Neural progenitor cell (in vitro differentiated cells): Measurements from ENCODE around the gene MRPL50.

Source experiments
- CTCF ChIP-seq: fragments of 200-600 bp; sonication (generic); IDR thresholded peaks from 2 replicates; pipeline ENCODE4 v1.5.1; 2017; ENCODE audit warnings: antibody characterized with exemption, mild to moderate bottlenecking
- EZH2 ChIP-seq: fragments of 200-600 bp; sonication (generic); IDR thresholded peaks from 2 replicates; pipeline ENCODE4 v1.6.1; 2017; ENCODE audit warnings: antibody characterized with exemption, mild to moderate bottlenecking, moderate library complexity
- EZH2phosphoT487 ChIP-seq: fragments of 200-600 bp; sonication (generic); IDR thresholded peaks from 2 replicates; pipeline ENCODE4 v1.6.1; 2017; ENCODE audit warnings: antibody characterized with exemption

- TF ChIP-seq CTCF: no peak
- TF ChIP-seq EZH2phosphoT487: no peak
- no peak for TF ChIP-seq EZH2
Measured at GRCh38 chr9:101442736-101443135, 44.3 kb upstream of the MRPL50 start.
